Measurements from ENCODE around the gene SAP25. TPM values are rescaled to one million over a fixed set of nuclear protein-coding genes. Genes with fewer than 3 reads are reported as not detected.

Gene SAP25
- total and polyA plus RNA-seq, 2 of the 4 experiments (the other 2 are of a cell fraction) = 1.8 TPM; not detected in 1

DNA sequence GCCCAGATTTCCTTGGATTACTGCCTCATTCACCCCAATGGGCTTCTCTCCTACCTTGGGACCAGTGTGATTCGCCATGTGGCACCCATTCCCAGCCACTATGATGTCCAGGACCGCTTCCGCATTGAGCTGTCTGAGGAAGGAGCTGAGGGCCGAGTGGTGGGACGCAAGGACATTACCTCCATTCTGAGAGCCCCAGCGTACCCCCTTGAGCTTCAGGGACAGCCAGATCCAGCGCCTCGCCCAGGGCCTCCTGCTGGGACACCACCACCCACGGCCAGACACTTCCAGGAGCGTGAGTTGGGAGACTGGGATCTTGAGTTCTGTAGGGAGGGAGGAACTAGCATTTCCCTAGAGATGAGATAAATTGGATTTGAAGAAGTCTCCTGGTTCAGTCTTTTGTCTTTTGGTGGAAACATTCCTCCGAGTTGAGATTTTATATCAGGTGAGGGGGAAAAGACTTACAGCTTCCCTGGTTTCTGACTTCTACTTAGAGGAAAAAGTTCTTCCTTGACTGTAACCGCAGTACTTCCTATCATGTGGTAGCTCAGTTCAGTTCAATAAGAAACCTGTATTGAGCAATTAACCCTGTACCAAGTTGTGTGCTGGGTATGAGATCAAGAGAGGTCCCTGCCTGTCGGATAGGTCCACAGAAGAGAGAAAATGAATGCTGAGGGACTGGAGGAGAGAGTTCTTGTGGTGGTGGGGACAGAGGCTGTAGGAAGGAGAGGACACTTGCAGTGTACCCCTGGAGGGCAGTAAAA, 39.9 kb upstream of the SAP25 start:
- intact Hi-C loops (cut with micrococcal nuclease) = loop anchor here (2.0 to 5.0 kb wide), 2 partner anchors 59 to 239 kb away; partner anchors contain the start of genes GNB2 and SLC12A9
- no peak overlapping the region for H2AK5ac ChIP-seq (ENCODE audit: low read depth, low read length)
- no peak overlapping the region for H3K56ac ChIP-seq (ENCODE audit: extremely low read depth, insufficient read depth, low read length)
- peaks cover 6% of the 10 kb centered on the region for H3K4me1 ChIP-seq (ENCODE audit: control insufficient read depth, insufficient read depth, low read length)
- peak overlapping the region; percentile 68 for H3K4me3 ChIP-seq (ENCODE audit: insufficient read depth, low read depth, low read length)
- peak overlapping the region; percentile 95 for H2AFZ ChIP-seq (replicated peaks; ENCODE audit: low read length, poor library complexity)
- DNase-seq = no peak
- H3K36me3 ChIP-seq (ENCODE audit: control insufficient read depth, insufficient read depth, low read length) = no peaks in the 10 kb centered on the region; the same call in 1 of the 2 replicates
- peak overlapping the region; percentile 97 for H2AK9ac ChIP-seq (replicated peaks; ENCODE audit: low read depth, low read length, poor library complexity)
- ChIA-PET CTCF (interaction anchor here (0.6 kb wide), 2 partner anchors 98 to 174 kb away, joined by 3 to 6 read pairs; no protein-coding TSS in a partner anchor), POLR2A (ENCODE audit: unreplicated experiment) (no interaction called here)
- in situ Hi-C loops (cut with MboI; ENCODE audit: low sequenced_read_pairs) = no loop called here
- ATAC-seq (ENCODE audit: low read depth) = no peak
- WGBS, 2 experiments (ENCODE audit: extremely low coverage in 2 of 2, insufficient read length in 1 of 2) = no CpG with 5 or more reads among the region's 13 CpGs
- H4K20me1 ChIP-seq (ENCODE audit: insufficient read depth, low read length) = no peaks in the 10 kb centered on the region
- H2BK20ac ChIP-seq (ENCODE audit: low read depth, low read length) = no peak overlapping the region
- H4K8ac ChIP-seq (ENCODE audit: low read depth in 2 of 2, low read length in 2 of 2) = no peak overlapping the region
- H3K4me2 ChIP-seq (ENCODE audit: low read depth, low read length) = peak overlapping the region; percentile 99
- no peak overlapping the region for H3K14ac ChIP-seq (replicated peaks; ENCODE audit: low read depth, low read length)
- no peaks in the 10 kb centered on the region for H3K9me3 ChIP-seq (ENCODE audit: control insufficient read depth, insufficient read depth, low read length)
- H4K5ac ChIP-seq (ENCODE audit: low read depth, low read length) = no peak overlapping the region
- peaks cover 3% of the 10 kb centered on the region; the same call in 1 of the 2 replicates for H3K9me1 ChIP-seq (ENCODE audit: insufficient read depth, low read length)
- H2BK15ac ChIP-seq (ENCODE audit: low read depth, low read length) = no peak overlapping the region
- peak overlapping the region; percentile 19; the same call in 1 of the 2 replicates for H3K23ac ChIP-seq (ENCODE audit: low read depth, low read length)
- no peak overlapping the region for H3K9ac ChIP-seq (ENCODE audit: low read depth, low read length)
- H2BK5ac ChIP-seq (ENCODE audit: low read depth, low read length, poor library complexity, severe bottlenecking) = no peak overlapping the region
- BruUV-seq (replicated peaks) = no TSS peak
- H3K27ac ChIP-seq (ENCODE audit: insufficient read depth, low read length) = no peak overlapping the region
- no peaks in the 10 kb centered on the region for H3K27me3 ChIP-seq (ENCODE audit: control insufficient read depth, insufficient read depth, low read length)
- no peak overlapping the region for H4K91ac ChIP-seq (ENCODE audit: insufficient read depth, low read depth, low read length)
- H2BK120ac ChIP-seq (ENCODE audit: low read depth, low read length) = no peak overlapping the region
- no peak overlapping the region for H3K18ac ChIP-seq (ENCODE audit: low read depth, low read length)
- H3K4ac ChIP-seq (ENCODE audit: low read depth, low read length) = no peak overlapping the region
- H3K79me1 ChIP-seq (ENCODE audit: low read depth in 1 of 2, low read length in 2 of 2) = peaks cover 0 to 19% of the 10 kb centered on the region in 2 experiments; a peak in 3 of 4 replicates
- dilution Hi-C loops (cut with HindIII; ENCODE audit: low sequenced_read_pairs, unreplicated experiment) = no loop called here
- no peak for TF ChIP-seq RAD21 (IDR thresholded peaks at IDR 0.05; ENCODE audit: low read length)
- no peak for TF ChIP-seq MAFK (IDR thresholded peaks at IDR 0.05; ENCODE audit: low read depth, low read length)
- TF ChIP-seq NFE2L2 (IDR thresholded peaks at IDR 0.05; ENCODE audit: low read depth, low read length) = no peak
- TF ChIP-seq RFX5 (IDR thresholded peaks at IDR 0.05; ENCODE audit: low read depth, low read length) = no peak
- TF ChIP-seq POLR2A (IDR thresholded peaks at IDR 0.05; ENCODE audit: low read depth, low read length) = no peak
- TF ChIP-seq, protein P1, sequence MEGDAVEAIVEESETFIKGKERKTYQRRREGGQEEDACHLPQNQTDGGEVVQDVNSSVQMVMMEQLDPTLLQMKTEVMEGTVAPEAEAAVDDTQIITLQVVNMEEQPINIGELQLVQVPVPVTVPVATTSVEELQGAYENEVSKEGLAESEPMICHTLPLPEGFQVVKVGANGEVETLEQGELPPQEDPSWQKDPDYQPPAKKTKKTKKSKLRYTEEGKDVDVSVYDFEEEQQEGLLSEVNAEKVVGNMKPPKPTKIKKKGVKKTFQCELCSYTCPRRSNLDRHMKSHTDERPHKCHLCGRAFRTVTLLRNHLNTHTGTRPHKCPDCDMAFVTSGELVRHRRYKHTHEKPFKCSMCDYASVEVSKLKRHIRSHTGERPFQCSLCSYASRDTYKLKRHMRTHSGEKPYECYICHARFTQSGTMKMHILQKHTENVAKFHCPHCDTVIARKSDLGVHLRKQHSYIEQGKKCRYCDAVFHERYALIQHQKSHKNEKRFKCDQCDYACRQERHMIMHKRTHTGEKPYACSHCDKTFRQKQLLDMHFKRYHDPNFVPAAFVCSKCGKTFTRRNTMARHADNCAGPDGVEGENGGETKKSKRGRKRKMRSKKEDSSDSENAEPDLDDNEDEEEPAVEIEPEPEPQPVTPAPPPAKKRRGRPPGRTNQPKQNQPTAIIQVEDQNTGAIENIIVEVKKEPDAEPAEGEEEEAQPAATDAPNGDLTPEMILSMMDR (conservative IDR thresholded peaks at IDR 0.05; ENCODE audit: low read depth, low read length) = no peak
- no peak for TF ChIP-seq FOS (IDR thresholded peaks at IDR 0.05; ENCODE audit: low read depth, low read length)
- no peak for TF ChIP-seq BHLHE40 (IDR thresholded peaks at IDR 0.05; ENCODE audit: low read depth, low read length)
- TF ChIP-seq MAZ (IDR thresholded peaks at IDR 0.05; ENCODE audit: borderline replicate concordance, low read depth, low read length) = no peak
- TF ChIP-seq SMC3 (IDR thresholded peaks at IDR 0.05; ENCODE audit: low read depth, low read length) = no peak
- TF ChIP-seq CEBPB (IDR thresholded peaks at IDR 0.05; ENCODE audit: low read depth, low read length) = no peak
- TF ChIP-seq, protein P2, sequence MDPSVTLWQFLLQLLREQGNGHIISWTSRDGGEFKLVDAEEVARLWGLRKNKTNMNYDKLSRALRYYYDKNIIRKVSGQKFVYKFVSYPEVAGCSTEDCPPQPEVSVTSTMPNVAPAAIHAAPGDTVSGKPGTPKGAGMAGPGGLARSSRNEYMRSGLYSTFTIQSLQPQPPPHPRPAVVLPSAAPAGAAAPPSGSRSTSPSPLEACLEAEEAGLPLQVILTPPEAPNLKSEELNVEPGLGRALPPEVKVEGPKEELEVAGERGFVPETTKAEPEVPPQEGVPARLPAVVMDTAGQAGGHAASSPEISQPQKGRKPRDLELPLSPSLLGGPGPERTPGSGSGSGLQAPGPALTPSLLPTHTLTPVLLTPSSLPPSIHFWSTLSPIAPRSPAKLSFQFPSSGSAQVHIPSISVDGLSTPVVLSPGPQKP (IDR thresholded peaks at IDR 0.05; ENCODE audit: borderline replicate concordance, low read depth, low read length) = no peak
- TF ChIP-seq MXI1 (IDR thresholded peaks at IDR 0.05; ENCODE audit: borderline replicate concordance, low read depth, low read length) = no peak
- TF ChIP-seq CHD1 (IDR thresholded peaks at IDR 0.05; ENCODE audit: low read depth, low read length) = no peak
- TF ChIP-seq, protein P3, sequence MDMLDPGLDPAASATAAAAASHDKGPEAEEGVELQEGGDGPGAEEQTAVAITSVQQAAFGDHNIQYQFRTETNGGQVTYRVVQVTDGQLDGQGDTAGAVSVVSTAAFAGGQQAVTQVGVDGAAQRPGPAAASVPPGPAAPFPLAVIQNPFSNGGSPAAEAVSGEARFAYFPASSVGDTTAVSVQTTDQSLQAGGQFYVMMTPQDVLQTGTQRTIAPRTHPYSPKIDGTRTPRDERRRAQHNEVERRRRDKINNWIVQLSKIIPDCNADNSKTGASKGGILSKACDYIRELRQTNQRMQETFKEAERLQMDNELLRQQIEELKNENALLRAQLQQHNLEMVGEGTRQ (IDR thresholded peaks at IDR 0.05; ENCODE audit: low read depth, low read length) = no peak
